ENCODE results near the gene C19orf12.
A peak's percentile ranks its signal among the peaks of the same experiment; 100 is the strongest.

Gene C19orf12

GRCh38 chr19:29667387-29667783 lies 47.7 kb downstream of the C19orf12 start:
- no peak overlapping the region for H3K4me3 ChIP-seq (ENCODE audit: low read depth, low read length)
- DNase-seq (ENCODE audit: low read depth) = no peak

- H3K4me3 ChIP-seq (ENCODE audit: low read depth, low read length) = peak overlapping the region; percentile 80
- DNase-seq (ENCODE audit: low read depth) = no peak
Measured at GRCh38 chr19:29666578-29667386, 48.3 kb downstream of the C19orf12 start.

- H3K4me3 ChIP-seq (ENCODE audit: low read depth, low read length) = peak overlapping the region; percentile 80
- DNase-seq (ENCODE audit: low read depth) = no peak
Measured at GRCh38 chr19:29665826-29666577, 49.1 kb downstream of the C19orf12 start.

GRCh38 chr19:29665215-29665825 lies 49.7 kb downstream of the C19orf12 start, which contains the start of gene PLEKHF1:
Gene PLEKHF1, plus strand, starts transcription at chr19:29665461. Its CDS starts 8,379 bp downstream, at chr19:29673840.
- no peak for DNase-seq (ENCODE audit: low read depth)
- H3K4me3 ChIP-seq (ENCODE audit: low read depth, low read length) = peak within 1 kb of the TSS; percentile 80

- peak overlapping the region; percentile 80 for H3K4me3 ChIP-seq (ENCODE audit: low read depth, low read length)
Measured at GRCh38 chr19:29664753-29665214, 50.3 kb downstream of the C19orf12 start.

GRCh38 chr19:29663861-29664752 lies 51.0 kb downstream of the C19orf12 start:
- H3K4me3 ChIP-seq (ENCODE audit: low read depth, low read length) = no peak overlapping the region
- no peak for DNase-seq (ENCODE audit: low read depth)

More at GRCh38 chr19:29664753-29665214, 50.3 kb downstream of the C19orf12 start:
- no peak for DNase-seq (ENCODE audit: low read depth)

- DNase-seq (ENCODE audit: low read depth) = peak; percentile 56
- peak overlapping the region; percentile 0 for H3K4me3 ChIP-seq (ENCODE audit: low read depth, low read length)
Measured at GRCh38 chr19:29662604-29663404, 52.3 kb downstream of the C19orf12 start.

- H3K4me3 ChIP-seq (ENCODE audit: low read depth, low read length) = peak overlapping the region; percentile 0
- no peak for DNase-seq (ENCODE audit: low read depth)
Measured at GRCh38 chr19:29662278-29662603, 52.8 kb downstream of the C19orf12 start.

GRCh38 chr19:29660835-29661234 lies 54.2 kb downstream of the C19orf12 start:
- DNase-seq (ENCODE audit: low read depth) = no peak

GRCh38 chr19:29658221-29658991 lies 56.7 kb downstream of the C19orf12 start:
- DNase-seq (ENCODE audit: low read depth) = no peak
- no peak overlapping the region for H3K4me3 ChIP-seq (ENCODE audit: low read depth, low read length)

More at GRCh38 chr19:29660835-29661234, 54.2 kb downstream of the C19orf12 start:
- H3K4me3 ChIP-seq (ENCODE audit: low read depth, low read length) = no peak overlapping the region

- H3K4me3 ChIP-seq (ENCODE audit: low read depth, low read length) = no peak overlapping the region
- DNase-seq (ENCODE audit: low read depth) = no peak
Measured at GRCh38 chr19:29655648-29656335, 59.3 kb downstream of the C19orf12 start.

GRCh38 chr19:29653398-29653797 lies 61.7 kb downstream of the C19orf12 start:
- no peak overlapping the region for H3K4me3 ChIP-seq (ENCODE audit: low read depth, low read length)
- no peak for DNase-seq (ENCODE audit: low read depth)

GRCh38 chr19:29651622-29652394 lies 63.3 kb downstream of the C19orf12 start:
- no peak for DNase-seq (ENCODE audit: low read depth)
- H3K4me3 ChIP-seq (ENCODE audit: low read depth, low read length) = no peak overlapping the region

- DNase-seq (ENCODE audit: low read depth) = no peak
- H3K4me3 ChIP-seq (ENCODE audit: low read depth, low read length) = no peak overlapping the region
Measured at GRCh38 chr19:29650772-29651387, 64.2 kb downstream of the C19orf12 start.
